Kidney tubule cell (primary cell): Measurements from ENCODE around the gene ATXN7L3.

Experiments
- DNase-seq: peaks from one replicate; pipeline ENCODE4 v3.0.0-alpha.2; 2018; ENCODE audit warnings: low spot score

The ATXN7L3 gene

GRCh38 chr17:44200478-44201155 lies 933 bp upstream of the ATXN7L3 start:
- DNase-seq: no peak

GRCh38 chr17:44198721-44199552 lies 747 bp downstream of the ATXN7L3 start:
- peak; percentile 67 for DNase-seq

- DNase-seq: no peak
Measured at GRCh38 chr17:44197980-44198720, 1.5 kb downstream of the ATXN7L3 start.

- no peak for DNase-seq
Measured at GRCh38 chr17:44197107-44197506, 2.6 kb downstream of the ATXN7L3 start.

GRCh38 chr17:44193326-44194084 lies 6.2 kb downstream of the ATXN7L3 start:
- no peak for DNase-seq

GRCh38 chr17:44192750-44193149 lies 6.9 kb downstream of the ATXN7L3 start:
- no peak for DNase-seq

- DNase-seq: no peak
Measured at GRCh38 chr17:44191941-44192496, 7.7 kb downstream of the ATXN7L3 start.

GRCh38 chr17:44191369-44191768 lies 8.3 kb downstream of the ATXN7L3 start:
- DNase-seq: no peak

- no peak for DNase-seq
Measured at GRCh38 chr17:44190481-44190880, 9.2 kb downstream of the ATXN7L3 start.

GRCh38 chr17:44188576-44189403 lies 10.9 kb downstream of the ATXN7L3 start:
- no peak for DNase-seq

GRCh38 chr17:44187131-44187899 lies 12.4 kb downstream of the ATXN7L3 start:
- peak; percentile 42 for DNase-seq

- peak; percentile 100 for DNase-seq
Measured at GRCh38 chr17:44186307-44187130, 13.2 kb downstream of the ATXN7L3 start, which contains the start of gene TMUB2. TSS of gene TMUB2 (plus strand) at chr17:44186972. CDS start at chr17:44187709, 737 bp downstream.

- no peak for DNase-seq
Measured at GRCh38 chr17:44184212-44184810, 15.4 kb downstream of the ATXN7L3 start.

- DNase-seq: no peak
Measured at GRCh38 chr17:44183024-44183423, 16.7 kb downstream of the ATXN7L3 start.

GRCh38 chr17:44178133-44178532 lies 21.6 kb downstream of the ATXN7L3 start:
- DNase-seq: no peak

- DNase-seq: no peak
Measured at GRCh38 chr17:44177640-44178039, 22.0 kb downstream of the ATXN7L3 start.

GRCh38 chr17:44176671-44177501 lies 22.8 kb downstream of the ATXN7L3 start:
- DNase-seq: no peak

- DNase-seq: no peak
Measured at GRCh38 chr17:44176257-44176656, 23.4 kb downstream of the ATXN7L3 start.
